Stimulated activated CD8-positive, alpha-beta memory T cell treated with anti-CD3 and anti-CD28 coated beads, Interleukin-7, amount 100 ng/mL, for 24 hours (primary cell): Measurements from ENCODE around the gene SLC26A9.
"Not testable (repeated sequence)": the region's sequence is repeated elsewhere in the genome, so short reads cannot be mapped to it uniquely, and the experiment has no call there.

Experiments used
- DNase-seq: peaks from one replicate; pipeline ENCODE4 v3.0.0-alpha.2; 2020; ENCODE audit warnings: low read depth

SLC26A9 gene

DNA sequence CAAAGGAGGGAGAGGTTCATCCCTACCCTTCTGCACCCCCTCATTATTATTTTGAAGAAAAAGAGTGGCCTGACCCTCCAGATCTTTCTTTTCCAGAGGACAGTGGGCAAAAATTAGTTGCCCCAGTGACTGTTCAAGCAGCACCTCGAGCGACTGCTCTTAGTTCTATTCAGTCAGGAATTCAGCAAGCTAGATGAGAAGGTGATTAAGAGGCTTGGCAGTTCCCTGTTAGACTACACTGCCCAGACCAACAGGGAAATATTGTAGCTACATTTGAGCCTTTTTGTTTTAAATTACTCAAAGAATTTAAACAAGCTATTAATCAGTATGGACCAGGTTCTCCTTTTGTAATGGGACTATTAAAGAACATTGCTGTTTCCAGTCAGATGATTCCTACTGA, 51.8 kb downstream of the SLC26A9 start:
- not testable (repeated sequence) for DNase-seq

DNA sequence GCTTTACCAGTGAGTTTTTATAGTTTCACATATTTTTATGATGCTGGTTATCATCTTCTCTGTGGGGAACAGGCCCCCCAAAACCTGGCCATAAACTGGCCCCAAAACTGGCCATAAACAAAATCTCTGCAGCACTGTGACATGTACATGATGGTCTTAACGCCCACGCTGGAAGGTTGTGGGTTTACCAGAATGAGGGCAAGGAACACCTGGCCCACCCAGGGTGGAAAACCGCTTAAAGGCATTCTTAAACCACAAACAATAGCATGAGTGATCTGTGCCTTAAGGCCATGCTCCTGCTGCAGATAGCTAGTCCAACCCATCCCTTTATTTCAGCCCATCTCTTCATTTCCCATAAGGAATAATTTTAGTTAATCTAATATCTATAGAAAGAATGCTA, 52.6 kb downstream of the SLC26A9 start:
- DNase-seq: not testable (repeated sequence)

DNA sequence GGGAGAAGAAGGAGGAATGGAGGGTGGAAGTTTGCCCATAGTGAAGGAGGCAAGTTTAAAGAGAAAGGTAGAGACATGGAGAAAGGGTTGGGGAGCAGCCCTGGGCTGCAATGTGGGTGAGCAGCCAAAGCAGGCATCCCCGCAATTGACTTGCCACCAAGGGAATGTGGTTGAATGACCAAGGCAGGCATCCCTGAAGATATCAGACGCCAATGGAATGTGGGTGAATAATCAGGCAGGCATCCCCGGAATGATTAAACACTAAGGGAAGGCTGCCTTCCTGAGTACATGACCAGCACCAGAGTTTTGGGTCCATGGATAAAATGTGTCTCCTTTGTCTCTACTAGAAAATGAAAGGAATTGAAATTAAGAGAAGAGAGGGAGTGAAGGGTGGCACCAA, 53.5 kb downstream of the SLC26A9 start:
- DNase-seq: not testable (repeated sequence)

DNA sequence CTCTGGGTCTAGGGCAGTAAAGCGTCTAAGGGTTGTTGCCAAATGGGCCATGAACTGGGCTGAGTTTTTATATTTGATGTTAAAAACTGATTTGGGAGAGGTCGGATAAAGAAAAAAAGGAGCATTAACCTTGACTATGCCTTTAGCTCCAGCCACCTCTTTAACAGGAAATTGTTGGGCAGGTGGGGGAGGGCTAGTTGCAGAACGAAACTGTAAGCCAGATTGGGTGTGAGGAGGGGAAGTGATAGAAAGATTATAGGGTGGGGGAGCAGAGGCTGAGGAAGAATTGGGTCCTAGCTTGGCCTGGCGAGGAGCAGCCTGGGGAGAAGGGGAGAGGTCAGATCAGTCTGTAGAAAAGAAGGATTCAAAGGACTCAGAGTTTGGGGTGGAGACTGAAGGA, 54.2 kb downstream of the SLC26A9 start:
- not testable (repeated sequence) for DNase-seq

DNA sequence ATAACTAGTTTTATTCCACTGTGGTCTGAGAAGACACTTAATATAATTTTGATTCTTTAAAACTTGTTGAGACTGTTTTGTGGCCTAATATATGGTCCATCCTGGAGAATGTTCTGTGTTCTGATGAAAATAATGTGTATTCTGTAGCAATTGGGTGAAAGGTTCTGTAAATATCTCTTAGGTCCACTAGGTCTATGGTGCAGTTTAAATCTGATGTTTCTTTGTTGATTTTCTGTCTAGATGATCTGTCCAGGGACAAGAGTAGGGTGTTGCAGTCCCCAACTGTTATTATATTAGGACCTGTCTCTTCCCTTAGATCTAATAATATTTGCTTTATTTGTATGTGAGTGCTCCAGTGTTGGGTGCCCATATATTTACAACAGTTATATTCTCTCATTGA, 59.5 kb downstream of the SLC26A9 start:
- no peak for DNase-seq

DNA sequence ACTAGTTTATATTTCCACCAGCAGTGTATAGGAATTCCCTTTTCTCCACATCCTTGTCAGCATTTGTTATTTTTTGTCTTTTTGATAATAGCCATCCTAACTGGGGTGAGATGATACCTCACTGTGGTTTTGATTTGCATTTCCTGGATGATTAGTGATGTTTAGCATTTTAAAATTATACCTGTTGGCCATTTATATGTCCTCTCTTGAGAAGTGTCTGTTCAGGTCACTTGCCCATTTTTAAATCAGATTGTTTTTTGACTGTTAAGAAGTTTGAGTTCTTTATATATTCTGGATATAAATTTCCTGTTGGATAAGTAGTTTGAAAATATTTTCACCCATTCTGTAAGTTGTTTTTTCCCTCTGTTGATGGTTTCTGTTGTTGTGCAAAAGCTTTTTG, 62.3 kb downstream of the SLC26A9 start:
- no peak for DNase-seq

DNA sequence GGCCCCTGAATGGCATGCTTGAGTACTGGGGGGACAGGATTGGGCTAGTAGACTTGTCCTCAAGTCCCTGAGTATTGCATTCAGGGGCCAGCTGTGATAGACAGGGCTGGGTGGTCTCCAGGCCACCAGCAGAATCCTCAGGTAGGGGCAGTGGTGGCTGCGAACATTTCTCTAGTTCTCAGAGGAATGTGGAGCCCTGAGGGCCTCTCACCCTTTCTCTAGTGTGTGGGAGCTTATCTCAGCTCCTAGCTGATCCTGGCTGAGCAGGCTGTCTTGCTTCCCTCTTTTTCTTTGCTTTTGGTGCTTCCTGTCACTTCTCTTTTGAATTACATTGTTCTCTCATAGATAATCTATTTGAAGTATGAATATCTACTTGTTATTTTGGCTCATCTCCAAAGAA, 63.3 kb downstream of the SLC26A9 start:
- no peak for DNase-seq

DNA sequence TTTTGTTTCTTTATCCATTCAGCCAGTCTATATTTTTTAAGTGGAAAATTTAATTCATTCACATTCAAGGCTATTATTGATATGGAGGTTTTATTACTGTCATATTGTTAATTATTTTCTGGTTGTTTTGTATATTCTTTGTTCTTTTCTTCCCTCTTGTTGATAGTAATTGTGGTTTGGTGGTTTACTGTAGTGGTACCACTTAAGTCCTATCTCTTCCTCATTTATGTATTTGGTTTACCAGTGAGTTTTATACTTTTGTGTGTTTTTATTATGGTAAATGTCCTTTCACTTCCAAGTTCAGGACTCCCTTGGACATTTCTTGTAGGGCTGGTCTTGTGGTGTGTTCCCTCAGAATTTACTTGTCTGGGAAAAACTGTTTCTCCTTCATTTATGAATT, 65.2 kb downstream of the SLC26A9 start:
- DNase-seq: no peak

DNA sequence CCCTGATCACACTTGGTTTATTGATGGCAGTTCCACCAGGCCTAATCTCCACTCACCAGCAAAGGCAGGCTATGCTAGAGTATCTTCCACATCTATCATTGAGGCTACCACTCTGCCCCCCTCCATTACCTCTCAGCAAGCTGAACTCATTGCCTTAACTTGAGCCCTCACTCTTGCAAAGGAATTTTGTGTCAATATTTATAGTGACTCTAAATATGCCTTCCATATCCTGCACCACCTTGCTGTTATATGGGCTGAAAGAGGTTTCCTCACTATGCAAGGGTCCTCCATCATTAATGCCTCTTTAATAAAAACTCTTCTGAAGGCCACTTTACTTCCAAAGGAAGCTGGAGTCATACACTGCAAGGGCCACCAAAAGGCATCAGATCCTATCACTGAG, 70.1 kb downstream of the SLC26A9 start:
- not testable (repeated sequence) for DNase-seq

DNA sequence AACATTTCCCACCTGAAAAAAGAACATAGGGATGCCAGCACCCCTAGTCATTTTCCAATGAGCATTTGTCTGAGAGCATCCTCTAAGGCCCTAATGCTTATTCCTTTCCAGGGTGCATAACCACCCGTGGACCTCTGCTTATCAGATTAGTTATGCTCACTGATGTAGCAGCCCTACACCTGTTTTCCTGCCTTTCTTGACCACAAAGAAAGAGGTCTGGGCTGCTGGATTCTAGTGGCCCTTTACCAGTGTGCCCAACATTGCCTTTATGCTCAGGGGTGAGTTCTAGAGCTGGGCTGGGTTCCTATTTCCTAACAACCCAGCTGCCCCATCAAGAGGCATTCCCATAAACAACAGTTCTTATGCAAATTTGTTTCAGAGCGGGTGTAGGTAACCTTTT, 73.0 kb downstream of the SLC26A9 start:
- no peak for DNase-seq
